Effector memory CD4-positive, alpha-beta T cell (primary cell): ENCODE measurements around the gene MEIS1.

Experiments
- DNase-seq, 3 donors: peaks; one replicate each; pipeline ENCODE4 v3.0.0-alpha.2; 2020
- H3K27ac ChIP-seq: 2 replicates; pipeline ENCODE4 v1.7.0; 2013; ENCODE audit warnings: mild to moderate bottlenecking, low read length, moderate library complexity; ENCODE audit not compliant: insufficient read depth, poor library complexity, severe bottlenecking
- H3K27me3 ChIP-seq: replicated peaks from 2 replicates; pipeline ENCODE4 v1.7.0; 2013; ENCODE audit warnings: mild to moderate bottlenecking, low read length; ENCODE audit not compliant: insufficient read depth, control insufficient read depth, poor library complexity, severe bottlenecking
- H3K36me3 ChIP-seq: 2 replicates; pipeline ENCODE4 v1.7.0; 2013; ENCODE audit warnings: mild to moderate bottlenecking, low read length, moderate library complexity; ENCODE audit not compliant: control insufficient read depth, insufficient read depth
- H3K4me1 ChIP-seq: 2 replicates; pipeline ENCODE4 v1.7.0; 2013; ENCODE audit warnings: low read length, mild to moderate bottlenecking; ENCODE audit not compliant: control insufficient read depth, insufficient read depth, poor library complexity, severe bottlenecking
- H3K4me3 ChIP-seq: 2 replicates; pipeline ENCODE4 v1.7.0; 2013; ENCODE audit warnings: low read length, low read depth, mild to moderate bottlenecking; ENCODE audit not compliant: insufficient read depth, poor library complexity, severe bottlenecking
- H3K9me3 ChIP-seq: 2 replicates; pipeline ENCODE4 v1.7.0; 2013; ENCODE audit warnings: mild to moderate bottlenecking, low read length, moderate library complexity; ENCODE audit not compliant: control insufficient read depth

The MEIS1 gene

GRCh38 chr2:66547887-66548286, 113.0 kb downstream of the MEIS1 start:
- DNase-seq: no peak
- H3K27me3 ChIP-seq: no peaks in the 10 kb centered on the region
- no peak overlapping the region for H3K4me3 ChIP-seq
- no peaks in the 10 kb centered on the region for H3K9me3 ChIP-seq
- H3K36me3 ChIP-seq: no peaks in the 10 kb centered on the region
- H3K27ac ChIP-seq: no peak overlapping the region
- H3K4me1 ChIP-seq: no peaks in the 10 kb centered on the region

GRCh38 chr2:66548422-66548821, 113.5 kb downstream of the MEIS1 start:
- H3K27me3 ChIP-seq: no peaks in the 10 kb centered on the region
- no peaks in the 10 kb centered on the region for H3K4me1 ChIP-seq
- no peaks in the 10 kb centered on the region for H3K36me3 ChIP-seq
- H3K27ac ChIP-seq: no peak overlapping the region
- H3K4me3 ChIP-seq: no peak overlapping the region
- no peaks in the 10 kb centered on the region for H3K9me3 ChIP-seq
- DNase-seq: no peak

- H3K27ac ChIP-seq: no peak overlapping the region
- no peaks in the 10 kb centered on the region for H3K36me3 ChIP-seq
- no peaks in the 10 kb centered on the region for H3K27me3 ChIP-seq
- H3K4me3 ChIP-seq: no peak overlapping the region
- H3K9me3 ChIP-seq: no peaks in the 10 kb centered on the region
- H3K4me1 ChIP-seq: no peaks in the 10 kb centered on the region
- DNase-seq: no peak
Observed at GRCh38 chr2:66550826-66551225, 115.9 kb downstream of the MEIS1 start.

- no peaks in the 10 kb centered on the region for H3K9me3 ChIP-seq
- no peaks in the 10 kb centered on the region for H3K27me3 ChIP-seq
- DNase-seq: no peak
- no peaks in the 10 kb centered on the region for H3K4me1 ChIP-seq
- H3K4me3 ChIP-seq: no peak overlapping the region
- no peaks in the 10 kb centered on the region for H3K36me3 ChIP-seq
- no peak overlapping the region for H3K27ac ChIP-seq
Observed at GRCh38 chr2:66553370-66553769, 118.4 kb downstream of the MEIS1 start.

- H3K4me1 ChIP-seq: no peaks in the 10 kb centered on the region
- DNase-seq: no peak
- no peak overlapping the region for H3K4me3 ChIP-seq
- H3K27ac ChIP-seq: no peak overlapping the region
- H3K27me3 ChIP-seq: no peaks in the 10 kb centered on the region
- H3K36me3 ChIP-seq: no peaks in the 10 kb centered on the region
- H3K9me3 ChIP-seq: no peaks in the 10 kb centered on the region
Observed at GRCh38 chr2:66555091-66555490, 120.2 kb downstream of the MEIS1 start.

- Histone ChIP-seq H3K9me3 (no peaks in the 10 kb centered on the region), H3K4me3 (no peak overlapping the region), H3K27ac (no peak overlapping the region), H3K4me1 (no peaks in the 10 kb centered on the region), H3K36me3 (no peaks in the 10 kb centered on the region), H3K27me3 (no peaks in the 10 kb centered on the region)
- DNase-seq: no peak
Observed at GRCh38 chr2:66555501-66556324, 120.8 kb downstream of the MEIS1 start.

- DNase-seq: no peak
- no peak overlapping the region for H3K27ac ChIP-seq
- H3K4me3 ChIP-seq: no peak overlapping the region
- H3K36me3 ChIP-seq: no peaks in the 10 kb centered on the region
- no peaks in the 10 kb centered on the region for H3K27me3 ChIP-seq
- H3K9me3 ChIP-seq: no peaks in the 10 kb centered on the region
- no peaks in the 10 kb centered on the region for H3K4me1 ChIP-seq
Observed at GRCh38 chr2:66559672-66560071, 124.7 kb downstream of the MEIS1 start.

GRCh38 chr2:66560683-66561082, 125.8 kb downstream of the MEIS1 start:
- H3K27me3 ChIP-seq: no peaks in the 10 kb centered on the region
- H3K4me1 ChIP-seq: no peaks in the 10 kb centered on the region
- H3K36me3 ChIP-seq: no peaks in the 10 kb centered on the region
- DNase-seq: no peak
- H3K27ac ChIP-seq: no peak overlapping the region
- H3K9me3 ChIP-seq: no peaks in the 10 kb centered on the region
- H3K4me3 ChIP-seq: no peak overlapping the region

- no peaks in the 10 kb centered on the region for H3K9me3 ChIP-seq
- no peaks in the 10 kb centered on the region for H3K36me3 ChIP-seq
- H3K4me1 ChIP-seq: no peaks in the 10 kb centered on the region
- no peak for DNase-seq
- H3K4me3 ChIP-seq: no peak overlapping the region
- H3K27me3 ChIP-seq: no peaks in the 10 kb centered on the region
- H3K27ac ChIP-seq: no peak overlapping the region
Observed at GRCh38 chr2:66561645-66562303, 126.8 kb downstream of the MEIS1 start.

- Histone ChIP-seq H3K27ac (no peak overlapping the region), H3K36me3 (no peaks in the 10 kb centered on the region), H3K9me3 (no peaks in the 10 kb centered on the region), H3K27me3 (no peaks in the 10 kb centered on the region), H3K4me1 (no peaks in the 10 kb centered on the region), H3K4me3 (no peak overlapping the region)
- no peak for DNase-seq
Observed at GRCh38 chr2:66562304-66562685, 127.4 kb downstream of the MEIS1 start.
